Daoy (cell line): ENCODE results near the gene LTBP4. TPM values are rescaled to one million over a fixed set of nuclear protein-coding genes. Genes with fewer than 3 reads are reported as not detected.
"Not testable (repeated sequence)": the region's sequence is repeated elsewhere in the genome, so short reads cannot be mapped to it uniquely, and the experiment has no call there.

Source experiments
- DNase-seq: peaks from one replicate; pipeline ENCODE4 v3.0.0-alpha.2; 2015; ENCODE audit warnings: low read depth
- total RNA-seq: library from RNA; depleted of rRNA; stranded (reverse); fragments of >200 nt; shearing (Covaris generic); gene quantifications from 2 replicates; pipeline ENCODE4 v1.2.3, GENCODE V29; 2014; rRNA removed

Gene LTBP4, protein sequence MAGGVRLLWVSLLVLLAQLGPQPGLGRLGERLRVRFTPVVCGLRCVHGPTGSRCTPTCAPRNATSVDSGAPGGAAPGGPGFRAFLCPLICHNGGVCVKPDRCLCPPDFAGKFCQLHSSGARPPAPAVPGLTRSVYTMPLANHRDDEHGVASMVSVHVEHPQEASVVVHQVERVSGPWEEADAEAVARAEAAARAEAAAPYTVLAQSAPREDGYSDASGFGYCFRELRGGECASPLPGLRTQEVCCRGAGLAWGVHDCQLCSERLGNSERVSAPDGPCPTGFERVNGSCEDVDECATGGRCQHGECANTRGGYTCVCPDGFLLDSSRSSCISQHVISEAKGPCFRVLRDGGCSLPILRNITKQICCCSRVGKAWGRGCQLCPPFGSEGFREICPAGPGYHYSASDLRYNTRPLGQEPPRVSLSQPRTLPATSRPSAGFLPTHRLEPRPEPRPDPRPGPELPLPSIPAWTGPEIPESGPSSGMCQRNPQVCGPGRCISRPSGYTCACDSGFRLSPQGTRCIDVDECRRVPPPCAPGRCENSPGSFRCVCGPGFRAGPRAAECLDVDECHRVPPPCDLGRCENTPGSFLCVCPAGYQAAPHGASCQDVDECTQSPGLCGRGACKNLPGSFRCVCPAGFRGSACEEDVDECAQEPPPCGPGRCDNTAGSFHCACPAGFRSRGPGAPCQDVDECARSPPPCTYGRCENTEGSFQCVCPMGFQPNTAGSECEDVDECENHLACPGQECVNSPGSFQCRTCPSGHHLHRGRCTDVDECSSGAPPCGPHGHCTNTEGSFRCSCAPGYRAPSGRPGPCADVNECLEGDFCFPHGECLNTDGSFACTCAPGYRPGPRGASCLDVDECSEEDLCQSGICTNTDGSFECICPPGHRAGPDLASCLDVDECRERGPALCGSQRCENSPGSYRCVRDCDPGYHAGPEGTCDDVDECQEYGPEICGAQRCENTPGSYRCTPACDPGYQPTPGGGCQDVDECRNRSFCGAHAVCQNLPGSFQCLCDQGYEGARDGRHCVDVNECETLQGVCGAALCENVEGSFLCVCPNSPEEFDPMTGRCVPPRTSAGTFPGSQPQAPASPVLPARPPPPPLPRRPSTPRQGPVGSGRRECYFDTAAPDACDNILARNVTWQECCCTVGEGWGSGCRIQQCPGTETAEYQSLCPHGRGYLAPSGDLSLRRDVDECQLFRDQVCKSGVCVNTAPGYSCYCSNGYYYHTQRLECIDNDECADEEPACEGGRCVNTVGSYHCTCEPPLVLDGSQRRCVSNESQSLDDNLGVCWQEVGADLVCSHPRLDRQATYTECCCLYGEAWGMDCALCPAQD (N-terminal part only)
- total RNA-seq: 16.4 and 26.0 TPM in 2 replicates

DNA sequence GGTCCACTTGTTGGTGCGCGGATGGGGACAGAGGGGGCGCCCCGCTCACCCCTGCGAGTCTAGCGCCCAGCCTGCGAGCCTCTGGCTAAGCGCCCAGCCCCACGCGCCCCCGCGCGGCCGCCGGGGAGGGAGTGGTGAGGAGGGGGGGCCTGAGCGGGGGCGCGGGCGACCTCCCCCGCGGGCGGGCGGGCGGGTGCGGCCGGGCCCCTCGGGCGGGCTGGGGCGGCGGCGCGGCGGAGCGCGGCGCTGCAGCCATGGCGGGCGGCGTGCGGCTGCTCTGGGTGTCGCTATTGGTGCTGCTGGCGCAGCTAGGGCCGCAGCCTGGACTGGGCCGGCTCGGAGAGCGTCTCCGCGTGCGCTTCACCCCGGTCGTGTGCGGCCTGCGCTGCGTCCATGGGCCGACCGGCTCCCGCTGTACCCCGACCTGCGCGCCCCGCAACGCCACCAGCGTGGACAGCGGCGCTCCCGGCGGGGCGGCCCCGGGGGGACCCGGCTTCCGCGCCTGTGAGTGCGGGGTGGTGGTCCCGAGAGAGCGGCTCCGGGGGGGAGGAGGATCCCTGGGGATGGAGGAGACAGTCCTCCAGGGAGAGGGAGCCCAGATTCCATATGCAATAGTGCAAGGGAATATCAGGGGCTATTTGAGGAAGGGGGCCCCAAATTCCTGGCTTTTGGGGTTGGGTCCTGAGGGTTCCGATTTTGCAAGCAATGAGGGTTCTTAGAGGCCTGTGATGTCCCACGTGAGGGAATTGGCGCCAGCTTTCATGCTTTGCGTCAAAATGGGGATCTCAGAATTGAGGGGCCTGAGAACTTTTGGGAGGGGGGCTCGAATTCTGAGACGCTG, at the start of gene LTBP4:
Gene LTBP4 (plus strand): TSS at position 236 of the 841 bp plus-strand sequence. CDS start 19 bp downstream, at position 255.
- DNase-seq: peak; percentile 72

DNA sequence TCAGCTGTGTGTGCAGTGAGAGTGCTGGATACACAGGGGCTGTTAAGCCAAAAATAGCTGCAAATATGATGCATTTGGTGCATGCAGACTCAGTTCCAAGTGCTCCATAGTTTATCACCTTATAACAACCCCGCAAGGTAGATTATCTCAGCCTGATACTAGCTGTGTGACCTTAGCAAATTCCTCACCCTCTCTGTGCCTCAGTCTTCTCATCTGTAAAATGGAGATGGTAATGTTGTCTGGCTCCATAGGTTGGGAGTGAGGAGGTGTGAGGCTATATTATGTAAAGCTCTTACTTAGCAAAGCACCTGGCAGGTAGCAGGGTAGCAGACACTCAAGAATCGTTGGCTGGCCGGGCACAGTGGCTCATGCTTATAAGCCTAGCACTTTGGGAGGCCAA, 48.3 kb upstream of the LTBP4 start:
- DNase-seq: no peak

DNA sequence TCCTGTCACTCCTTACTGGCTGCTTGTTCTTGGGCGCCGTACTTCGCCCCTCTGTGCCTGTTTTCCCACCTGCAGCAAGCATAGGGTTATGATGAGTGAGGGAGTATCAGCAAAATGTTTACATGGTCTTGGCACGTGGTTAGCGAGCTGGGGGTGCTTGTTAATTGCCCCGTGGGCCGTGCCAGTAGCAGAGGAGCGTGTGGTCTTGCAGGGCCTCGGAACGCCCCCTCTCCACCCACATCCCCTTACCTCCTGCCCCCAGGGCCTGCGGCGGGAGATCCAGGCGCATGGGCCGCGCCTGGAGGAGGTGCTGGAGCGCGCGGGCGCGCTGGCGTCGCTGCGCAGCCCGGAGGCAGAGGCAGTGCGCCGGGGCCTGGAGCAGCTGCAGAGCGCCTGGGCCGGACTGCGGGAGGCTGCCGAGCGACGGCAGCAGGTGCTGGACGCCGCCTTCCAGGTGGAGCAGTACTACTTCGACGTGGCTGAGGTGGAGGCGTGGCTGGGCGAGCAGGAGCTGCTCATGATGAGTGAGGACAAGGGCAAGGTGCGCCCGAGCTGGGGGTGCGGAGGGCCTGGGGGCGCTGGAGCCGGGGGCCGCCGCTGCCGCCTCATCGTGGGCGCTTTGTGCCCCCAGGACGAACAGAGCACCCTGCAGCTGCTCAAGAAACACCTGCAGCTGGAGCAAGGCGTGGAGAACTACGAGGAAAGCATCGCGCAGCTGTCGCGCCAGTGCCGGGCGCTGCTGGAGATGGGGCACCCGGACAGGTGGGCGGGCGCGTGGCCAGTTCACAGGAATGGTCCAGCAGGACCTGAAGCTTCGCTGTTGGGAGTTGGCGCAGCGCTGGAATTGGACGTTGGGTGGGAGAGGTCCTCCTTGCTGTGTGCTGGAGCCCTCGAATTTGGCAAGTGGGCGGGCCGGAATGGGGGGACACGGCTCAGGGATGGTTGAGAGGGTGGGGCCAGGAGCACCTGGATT, 47.0 kb upstream of the LTBP4 start:
- no peak for DNase-seq

DNA sequence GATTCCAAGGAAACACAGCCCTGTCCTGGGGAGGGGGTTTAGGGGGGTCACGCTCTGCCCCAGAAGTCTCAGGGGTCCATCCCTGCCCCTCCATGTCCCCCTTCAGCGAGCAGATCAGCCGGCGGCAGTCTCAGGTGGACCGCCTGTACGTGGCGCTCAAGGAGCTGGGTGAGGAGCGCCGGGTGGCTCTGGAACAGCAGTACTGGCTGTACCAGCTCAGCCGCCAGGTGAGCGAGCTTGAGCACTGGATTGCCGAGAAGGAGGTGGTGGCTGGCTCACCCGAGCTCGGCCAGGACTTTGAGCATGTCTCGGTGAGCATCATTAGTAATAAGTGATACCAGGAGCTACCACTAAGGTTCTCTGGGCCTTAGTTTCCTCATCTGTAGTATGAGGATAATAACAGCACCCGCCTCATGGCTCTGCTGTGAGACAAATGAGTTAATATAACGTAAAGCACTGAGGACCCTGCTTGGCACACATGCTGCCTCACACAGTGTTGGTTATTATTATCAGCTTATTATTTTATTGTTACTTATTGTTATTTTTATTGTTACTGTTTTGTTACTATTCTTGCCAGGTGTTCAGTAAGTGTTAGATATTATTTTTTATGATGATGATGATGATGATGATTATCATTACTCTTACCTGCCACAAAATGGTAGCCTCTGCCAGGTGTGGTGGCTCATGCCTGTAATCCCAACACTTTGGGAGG, 45.0 kb upstream of the LTBP4 start:
- no peak for DNase-seq

DNA sequence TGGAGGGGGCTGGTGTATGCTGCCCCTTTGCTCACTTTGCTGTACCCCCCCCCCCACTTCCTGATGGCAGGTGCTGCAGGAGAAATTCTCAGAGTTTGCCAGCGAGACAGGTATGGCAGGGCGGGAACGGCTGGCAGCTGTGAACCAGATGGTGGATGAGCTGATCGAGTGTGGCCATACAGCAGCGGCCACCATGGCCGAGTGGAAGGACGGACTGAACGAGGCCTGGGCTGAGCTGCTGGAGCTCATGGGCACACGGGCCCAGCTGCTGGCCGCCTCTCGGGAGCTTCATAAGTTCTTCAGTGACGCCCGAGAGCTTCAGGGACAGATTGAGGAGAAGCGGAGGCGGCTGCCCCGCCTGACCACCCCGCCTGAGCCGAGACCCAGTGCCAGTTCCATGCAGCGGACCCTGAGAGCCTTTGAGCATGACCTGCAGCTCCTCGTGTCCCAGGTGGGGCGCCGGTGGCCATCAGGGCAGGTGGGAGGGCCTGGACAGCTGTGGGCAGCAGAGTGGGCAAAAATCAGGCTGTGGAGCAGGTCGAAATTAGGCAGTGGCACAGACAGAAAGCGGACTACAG, 44.1 kb upstream of the LTBP4 start:
- no peak for DNase-seq

DNA sequence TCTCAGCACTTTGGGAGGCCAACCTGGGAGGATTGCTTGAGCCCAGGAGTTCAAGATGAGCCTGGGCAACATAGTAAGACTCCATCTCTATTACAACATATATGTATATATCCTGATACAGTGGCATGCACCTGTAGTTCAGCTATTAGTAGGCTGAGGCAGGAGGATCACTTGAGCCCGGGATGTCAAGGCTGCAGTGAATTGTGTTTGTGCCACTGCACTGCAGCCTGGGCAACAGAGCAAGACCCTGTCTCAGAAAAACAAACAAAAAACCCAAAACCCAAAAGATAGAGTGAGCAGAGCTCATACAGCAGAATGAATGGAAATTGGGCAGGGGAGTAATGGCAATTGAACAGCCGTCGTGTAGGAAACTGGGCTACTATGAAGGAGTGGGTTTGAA, 41.8 kb upstream of the LTBP4 start:
- no peak for DNase-seq

DNA sequence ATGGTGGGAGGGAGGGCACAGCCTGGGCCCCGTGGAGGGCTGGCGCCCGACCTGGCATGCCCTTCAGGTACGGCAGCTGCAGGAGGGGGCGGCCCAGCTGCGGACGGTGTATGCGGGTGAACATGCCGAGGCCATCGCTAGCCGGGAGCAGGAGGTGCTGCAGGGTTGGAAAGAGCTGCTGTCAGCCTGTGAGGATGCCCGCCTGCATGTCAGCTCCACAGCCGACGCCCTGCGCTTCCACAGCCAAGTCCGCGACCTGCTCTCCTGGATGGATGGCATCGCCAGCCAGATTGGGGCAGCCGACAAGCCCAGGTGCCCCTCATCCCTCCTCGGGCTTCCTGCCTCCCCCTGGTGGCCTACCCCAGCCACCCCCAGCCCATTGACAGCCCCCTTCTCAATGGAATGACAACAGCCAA, 41.1 kb upstream of the LTBP4 start:
- DNase-seq: no peak

DNA sequence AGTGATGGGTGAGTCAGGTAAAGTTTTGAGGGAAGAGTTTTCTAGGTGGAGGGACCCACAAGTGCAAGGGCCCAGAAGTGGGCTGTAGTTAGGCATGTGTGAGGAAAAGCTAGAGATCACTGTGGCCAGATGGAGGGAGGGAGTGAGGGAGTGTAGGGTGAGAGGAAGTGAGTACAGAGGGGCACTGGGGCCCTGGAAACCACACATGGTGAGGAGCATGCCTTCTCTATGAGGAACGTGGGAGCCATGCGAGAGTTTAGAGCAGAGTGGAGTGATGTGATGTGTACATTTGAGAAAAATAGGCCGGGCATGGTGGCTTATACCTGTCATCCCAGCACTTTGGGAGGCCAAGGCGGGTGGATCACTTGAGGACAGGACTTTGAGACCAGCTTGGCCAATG, 39.2 kb upstream of the LTBP4 start:
- DNase-seq: no peak

DNA sequence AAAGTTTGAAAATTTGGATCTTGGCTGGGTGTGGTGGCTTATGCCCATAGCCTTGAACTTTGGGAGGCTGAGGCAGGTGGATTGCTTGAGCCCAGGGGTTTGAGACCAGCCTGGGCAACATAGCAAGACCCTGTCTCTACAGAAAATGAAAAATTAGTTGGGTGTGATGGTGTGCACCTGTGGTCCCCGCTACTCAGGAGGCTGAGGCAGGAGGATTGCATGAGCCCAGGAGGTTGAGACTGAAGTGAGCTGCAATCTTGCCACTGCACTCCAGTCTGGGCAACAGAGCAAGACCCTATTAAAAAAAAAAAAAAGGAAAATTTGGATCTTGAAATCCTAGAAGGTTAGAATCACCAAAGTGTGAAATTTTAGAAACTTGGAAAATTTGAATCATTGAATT, 36.6 kb upstream of the LTBP4 start:
- DNase-seq: not testable (repeated sequence)

DNA sequence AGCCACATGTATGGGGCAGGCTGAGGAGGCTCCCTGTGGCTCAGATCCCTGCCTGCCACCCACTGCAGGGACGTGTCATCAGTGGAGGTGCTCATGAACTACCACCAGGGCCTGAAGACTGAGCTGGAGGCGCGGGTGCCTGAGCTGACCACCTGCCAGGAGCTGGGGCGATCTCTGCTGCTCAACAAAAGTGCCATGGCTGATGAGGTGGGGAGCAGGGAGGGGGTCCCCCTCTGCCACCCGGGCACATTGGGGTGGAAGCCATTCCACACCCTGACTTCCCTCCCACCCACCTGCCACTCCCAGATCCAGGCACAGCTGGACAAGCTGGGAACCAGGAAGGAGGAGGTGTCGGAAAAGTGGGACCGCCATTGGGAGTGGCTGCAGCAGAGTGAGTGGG, 35.8 kb upstream of the LTBP4 start:
- no peak for DNase-seq

DNA sequence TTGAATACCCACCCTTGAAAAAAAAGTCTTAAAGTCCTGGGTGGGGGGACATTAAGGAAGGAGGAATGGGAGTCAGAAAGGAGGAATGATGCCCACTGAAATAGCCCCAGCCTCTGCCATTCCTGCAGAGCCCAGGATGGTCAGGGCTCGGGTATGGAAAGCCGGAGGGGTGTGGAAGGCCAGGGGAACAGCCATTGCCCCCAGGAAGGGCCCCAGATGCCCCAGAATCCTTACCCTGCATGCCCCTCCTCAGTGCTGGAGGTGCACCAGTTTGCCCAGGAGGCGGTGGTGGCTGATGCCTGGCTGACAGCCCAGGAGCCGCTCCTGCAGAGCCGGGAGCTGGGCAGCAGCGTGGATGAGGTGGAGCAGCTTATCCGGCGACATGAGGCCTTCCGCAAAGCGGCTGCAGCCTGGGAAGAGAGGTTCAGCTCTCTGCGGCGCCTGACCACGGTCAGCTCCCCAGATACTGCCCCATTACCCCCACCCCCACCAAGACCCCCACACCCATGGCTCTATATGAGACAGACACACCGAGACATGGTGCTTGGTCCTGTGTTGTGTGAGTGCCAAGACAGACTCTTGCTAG, 35.2 kb upstream of the LTBP4 start:
- no peak for DNase-seq

DNA sequence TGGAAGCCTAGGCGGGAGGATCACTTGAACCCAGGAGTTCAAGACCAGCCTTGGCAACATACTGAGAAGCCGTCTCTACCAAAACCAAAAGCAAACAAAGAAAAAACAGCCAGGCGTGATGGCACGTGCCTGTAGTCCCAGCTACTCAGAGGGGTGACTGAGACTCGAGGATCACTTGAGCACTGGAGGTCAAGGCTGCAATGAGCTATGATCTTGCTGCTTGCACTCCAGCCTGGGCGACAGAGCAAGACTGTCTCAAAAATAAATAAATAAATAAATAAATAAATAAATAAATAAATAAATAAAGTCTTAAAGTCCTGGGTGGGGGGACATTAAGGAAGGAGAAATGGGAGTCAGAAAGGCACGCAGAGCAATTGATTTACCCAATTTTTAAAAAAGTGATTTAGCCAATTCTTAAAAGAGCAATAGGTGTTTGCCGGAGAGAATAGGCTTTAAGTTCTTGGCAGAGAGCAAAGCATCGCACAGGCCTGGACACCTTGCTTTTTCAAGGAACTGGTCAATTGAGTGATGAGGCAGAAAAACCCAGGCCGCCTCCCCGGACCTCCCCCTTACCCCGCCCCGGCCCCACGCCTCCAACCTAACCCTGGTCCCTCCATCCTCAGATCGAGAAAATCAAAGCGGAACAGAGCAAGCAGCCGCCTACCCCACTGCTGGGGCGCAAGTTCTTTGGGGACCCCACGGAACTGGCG, 34.0 kb upstream of the LTBP4 start:
- DNase-seq: no peak

DNA sequence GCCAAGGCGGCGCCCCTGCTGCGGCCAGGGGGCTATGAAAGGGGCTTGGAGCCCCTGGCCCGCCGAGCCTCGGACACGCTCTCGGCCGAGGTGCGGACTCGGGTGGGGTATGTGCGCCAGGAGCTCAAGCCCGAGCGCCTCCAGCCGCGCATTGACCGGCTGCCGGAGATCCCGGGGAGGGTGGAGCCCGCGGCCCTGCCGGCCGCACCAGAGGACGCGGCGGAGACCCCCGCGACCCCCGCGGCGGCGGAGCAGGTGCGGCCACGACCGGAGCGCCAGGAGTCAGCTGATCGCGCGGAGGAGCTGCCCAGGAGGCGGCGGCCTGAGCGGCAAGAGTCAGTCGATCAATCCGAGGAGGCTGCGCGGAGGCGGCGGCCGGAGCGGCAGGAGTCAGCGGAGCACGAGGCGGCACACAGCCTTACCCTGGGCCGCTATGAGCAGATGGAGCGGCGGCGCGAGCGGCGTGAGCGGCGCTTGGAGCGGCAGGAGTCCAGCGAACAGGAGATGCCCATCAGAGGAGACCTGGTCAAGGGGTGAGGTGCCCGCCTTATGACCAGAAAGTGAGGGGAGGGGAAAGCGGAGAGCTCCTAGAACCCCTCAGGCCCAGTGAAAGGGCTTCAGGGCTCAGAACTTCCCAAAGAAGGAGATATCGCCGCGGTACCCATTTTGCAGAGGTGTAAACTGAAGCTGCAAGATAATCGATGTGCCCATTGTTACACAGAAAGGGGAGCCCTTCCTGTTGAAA, 33.2 kb upstream of the LTBP4 start:
- DNase-seq: no peak

DNA sequence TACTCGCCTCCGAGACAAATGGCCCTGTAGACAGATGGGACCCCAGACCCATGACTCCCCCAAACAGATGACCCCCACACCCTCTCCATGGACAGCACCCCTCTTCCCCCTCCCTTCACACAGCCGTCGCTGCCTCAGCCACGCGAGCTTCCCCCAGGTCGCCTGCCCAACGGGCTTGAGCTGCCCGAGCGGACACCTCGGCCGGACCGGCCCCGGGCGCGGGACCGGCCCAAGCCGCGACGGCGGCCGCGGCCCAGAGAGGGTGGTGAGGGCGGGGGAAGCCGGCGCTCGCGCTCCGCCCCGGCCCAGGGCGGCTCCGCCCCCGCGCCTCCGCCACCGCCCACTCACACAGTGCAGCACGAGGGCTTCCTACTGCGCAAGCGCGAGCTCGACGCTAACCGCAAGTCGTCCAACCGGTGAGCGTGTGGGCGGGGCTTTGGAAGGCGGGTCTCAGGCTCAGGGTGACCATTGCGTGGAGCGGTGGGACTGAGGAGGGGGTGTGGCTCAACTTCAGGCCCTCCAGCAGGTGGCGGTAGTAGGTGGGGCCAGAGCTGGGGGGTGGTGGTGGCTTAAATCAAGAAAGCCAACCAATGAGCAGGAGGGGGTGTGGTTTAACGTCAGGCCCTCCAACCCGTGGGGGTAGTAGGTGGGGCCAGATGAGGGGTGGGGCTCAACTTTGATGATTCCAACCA, 30.7 kb upstream of the LTBP4 start:
- peak; percentile 100 for DNase-seq

DNA sequence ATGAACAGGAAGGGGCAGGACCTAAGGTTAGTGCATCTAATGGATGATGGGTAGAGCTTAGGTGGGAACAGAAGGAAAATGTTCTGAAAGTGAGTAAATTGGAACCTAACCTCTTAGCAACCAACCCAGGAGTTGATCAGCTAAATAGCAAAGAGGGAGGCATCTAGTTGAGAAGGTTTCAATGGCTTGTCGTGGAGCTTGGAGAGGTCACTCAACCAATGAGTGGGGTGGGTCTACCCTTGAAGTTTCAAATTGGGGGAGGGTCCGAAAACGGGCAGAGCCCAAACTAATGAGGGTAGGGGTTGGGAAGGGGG, 30.2 kb upstream of the LTBP4 start:
- DNase-seq: no peak

DNA sequence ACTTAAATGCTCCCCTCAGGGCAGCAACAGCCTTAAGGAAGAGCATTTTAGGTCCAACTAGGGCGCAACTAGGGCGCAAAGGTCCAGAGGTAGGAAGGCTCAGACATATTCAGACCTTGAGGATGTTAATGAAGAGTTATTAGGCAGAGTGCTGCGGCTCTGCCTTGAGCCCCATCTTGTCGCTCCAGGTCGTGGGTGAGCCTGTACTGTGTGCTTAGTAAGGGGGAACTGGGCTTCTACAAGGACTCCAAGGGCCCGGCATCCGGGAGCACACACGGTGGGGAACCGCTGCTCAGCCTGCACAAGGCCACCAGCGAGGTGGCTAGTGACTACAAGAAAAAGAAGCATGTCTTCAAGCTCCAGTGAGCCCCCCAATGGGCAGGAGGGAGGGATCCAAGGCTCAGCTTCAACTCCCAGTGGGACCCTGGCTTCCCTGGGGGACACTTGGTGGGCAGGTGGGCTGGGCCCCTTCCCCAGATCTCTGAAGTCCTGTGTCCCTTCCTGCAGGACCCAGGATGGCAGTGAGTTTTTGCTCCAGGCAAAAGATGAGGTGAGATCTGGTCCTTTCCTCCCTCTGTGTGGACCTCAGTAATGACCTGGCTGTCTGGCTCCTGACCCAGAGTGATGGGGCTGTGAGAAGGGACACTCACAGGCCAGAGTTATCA, 29.2 kb upstream of the LTBP4 start:
- no peak for DNase-seq
